ENCODE data around the gene TMEM109.

The TMEM109 gene

GRCh38 chr11:60913793-60914632, at the start of gene TMEM109:
TSS of gene TMEM109 (plus strand) at chr11:60914158. CDS start at chr11:60919694, 5,536 bp downstream.
- peak; percentile 55 to 85 (median 74) for DNase-seq (ENCODE audit: low read depth in 4 of 4, low spot score in 1 of 4)

GRCh38 chr11:60864856-60865513, 49.0 kb upstream of the TMEM109 start:
- no peak for DNase-seq (ENCODE audit: low read depth in 4 of 4, low spot score in 1 of 4)

- DNase-seq (ENCODE audit: low read depth in 4 of 4, low spot score in 1 of 4), result no peak
Measured at GRCh38 chr11:60866911-60867870, 46.8 kb upstream of the TMEM109 start, which contains the start of gene ZP1. TSS of gene ZP1 (plus strand) at chr11:60867542. CDS start at chr11:60867562, 20 bp downstream.

- no peak for DNase-seq (ENCODE audit: low read depth in 4 of 4, low spot score in 1 of 4)
Measured at GRCh38 chr11:60867871-60868681, 45.9 kb upstream of the TMEM109 start.

- no peak for DNase-seq (ENCODE audit: low read depth in 4 of 4, low spot score in 1 of 4)
Measured at GRCh38 chr11:60868682-60869450, 45.1 kb upstream of the TMEM109 start.

- no peak for DNase-seq (ENCODE audit: low read depth in 4 of 4, low spot score in 1 of 4)
Measured at GRCh38 chr11:60869451-60869825, 44.5 kb upstream of the TMEM109 start.

GRCh38 chr11:60870276-60870675, 43.7 kb upstream of the TMEM109 start:
- no peak for DNase-seq (ENCODE audit: low read depth in 4 of 4, low spot score in 1 of 4)

GRCh38 chr11:60870733-60871377, 43.1 kb upstream of the TMEM109 start:
- no peak for DNase-seq (ENCODE audit: low read depth in 4 of 4, low spot score in 1 of 4)

- no peak for DNase-seq (ENCODE audit: low read depth in 4 of 4, low spot score in 1 of 4)
Measured at GRCh38 chr11:60871378-60872061, 42.4 kb upstream of the TMEM109 start.

GRCh38 chr11:60872124-60872960, 41.6 kb upstream of the TMEM109 start:
- DNase-seq (ENCODE audit: low read depth in 4 of 4, low spot score in 1 of 4), result no peak

GRCh38 chr11:60872961-60873524, 40.9 kb upstream of the TMEM109 start:
- DNase-seq (ENCODE audit: low read depth in 4 of 4, low spot score in 1 of 4), result no peak

- DNase-seq (ENCODE audit: low read depth in 4 of 4, low spot score in 1 of 4), result no peak
Measured at GRCh38 chr11:60873533-60873932, 40.4 kb upstream of the TMEM109 start.

GRCh38 chr11:60874421-60875365, 39.3 kb upstream of the TMEM109 start:
- DNase-seq (ENCODE audit: low read depth in 4 of 4, low spot score in 1 of 4), result no peak

GRCh38 chr11:60875366-60876167, 38.4 kb upstream of the TMEM109 start:
- DNase-seq (ENCODE audit: low read depth in 4 of 4, low spot score in 1 of 4), result no peak

- no peak for DNase-seq (ENCODE audit: low read depth in 4 of 4, low spot score in 1 of 4)
Measured at GRCh38 chr11:60876168-60876485, 37.8 kb upstream of the TMEM109 start.
